ENCODE measurements around the gene ZNF598. TPM values are rescaled to one million over a fixed set of nuclear protein-coding genes. Genes with fewer than 3 reads are reported as not detected.
A peak's percentile ranks its signal among the peaks of the same experiment; 100 is the strongest.

Gene ZNF598
- total RNA-seq, 1 experiment from 2014 or later = 70.9 TPM

GRCh38 chr16:2053211-2053610 lies 43.6 kb upstream of the ZNF598 start:
- Mint-ChIP-seq H3K9me3 (no peaks in the 10 kb centered on the region), H3K4me1 (peaks cover 6% of the 10 kb centered on the region in 2 experiments)
- H3K79me1 ChIP-seq (ENCODE audit: insufficient read depth, low read depth, low read length, poor library complexity, severe bottlenecking) = no peaks in the 10 kb centered on the region

More at GRCh38 chr16:2053211-2053610, 43.6 kb upstream of the ZNF598 start:
- no peak for TF ChIP-seq CTCF (conservative IDR thresholded peaks at IDR 0.05)
- H3K4me2 ChIP-seq (ENCODE audit: insufficient read depth, insufficient read length, low read length) = no peak overlapping the region
- H3K14ac ChIP-seq (ENCODE audit: insufficient read depth, low read length) = no peak overlapping the region
- peaks cover 5% of the 10 kb centered on the region for H3K23me2 ChIP-seq (ENCODE audit: insufficient read length, low read depth, low read length, poor library complexity, severe bottlenecking)
- no peak overlapping the region for H2AK5ac ChIP-seq (ENCODE audit: insufficient read length, low read length)
- no peak overlapping the region for H3K56ac ChIP-seq (ENCODE audit: insufficient read length, low read depth, low read length)
- 0 out of 2 replicates have a peak, but pooled peaks cover 3% of the 10 kb centered on the region for H3K4me1 ChIP-seq (ENCODE audit: insufficient read depth, low read length)
- H3K4ac ChIP-seq (ENCODE audit: low read depth, low read length) = no peak overlapping the region
- H3T11ph ChIP-seq (ENCODE audit: low read length) = no peak overlapping the region
- peaks cover 6 to 42% (median 36%) of the 10 kb centered on the region in 3 experiments; a peak in 6 of 7 replicates for H3K36me3 Mint-ChIP-seq (ENCODE audit: insufficient read depth in 1 of 3, low read depth in 3 of 3)
- H4K5ac ChIP-seq (ENCODE audit: insufficient read length, low read depth, low read length) = no peak overlapping the region
- WGBS (ENCODE audit: extremely low coverage, insufficient read length, low lambda C conversion rate) = no CpG with 5 or more reads among the region's 21 CpGs
- no peak overlapping the region for H3K18ac ChIP-seq (ENCODE audit: insufficient read length, low read depth, low read length)
- H2BK120ac ChIP-seq (ENCODE audit: low read depth, low read length, poor library complexity, severe bottlenecking) = no peak overlapping the region
- H2BK15ac ChIP-seq (ENCODE audit: low read depth, low read length) = no peak overlapping the region
- no peak overlapping the region for H2BK12ac ChIP-seq (ENCODE audit: insufficient read length, low read depth, low read length)
- H2BK5ac ChIP-seq (ENCODE audit: insufficient read length, low read length) = no peak overlapping the region
- H2AFZ ChIP-seq (ENCODE audit: low read length) = no peak overlapping the region
- no peaks in the 10 kb centered on the region for H3K27me3 Mint-ChIP-seq (ENCODE audit: low read depth)
- H4K91ac ChIP-seq (ENCODE audit: insufficient read length, low read depth, low read length) = no peak overlapping the region
- no peak overlapping the region for H2BK20ac ChIP-seq (ENCODE audit: low read depth, low read length, poor library complexity, severe bottlenecking)
- no peaks in the 10 kb centered on the region for H3K9me3 ChIP-seq (ENCODE audit: control insufficient read depth, low read depth, low read length)
- H3K79me2 ChIP-seq (ENCODE audit: insufficient read depth, low read length) = no peaks in the 10 kb centered on the region
- H3K9ac ChIP-seq (ENCODE audit: extremely low read depth, insufficient read length, low read length) = no peak overlapping the region
- H4K20me1 ChIP-seq (ENCODE audit: control insufficient read depth, insufficient read depth, insufficient read length) = peaks cover 2% of the 10 kb centered on the region
- no peak overlapping the region for H3K4me3 Mint-ChIP-seq
- no peak overlapping the region for H3K23ac ChIP-seq (ENCODE audit: insufficient read length, low read depth, low read length)
- H3K27me3 ChIP-seq (ENCODE audit: insufficient read depth, low read length) = no peaks in the 10 kb centered on the region
- DNase-seq = no peak
- peak overlapping the region in 1 of 3 experiments; percentile 29; a peak in 1 of 7 replicates for H3K27ac Mint-ChIP-seq
- H3K27ac ChIP-seq (ENCODE audit: insufficient read length, low read depth, low read length) = no peak overlapping the region
- H4K8ac ChIP-seq (replicated peaks; ENCODE audit: insufficient read length, low read depth, low read length) = no peak overlapping the region
